GM19023 (cell line): ENCODE data around the gene C22orf23.
"Not testable (repeated sequence)": the region's sequence is repeated elsewhere in the genome, so short reads cannot be mapped to it uniquely, and the experiment has no call there.

Source experiments
- ATAC-seq: cut with Tn5 transposase; IDR thresholded peaks from one replicate; pipeline ENCODE4 v1.9.1; 2021; ENCODE audit warnings: mild to moderate bottlenecking, moderate library complexity; ENCODE audit not compliant: unreplicated experiment

The C22orf23 gene

DNA sequence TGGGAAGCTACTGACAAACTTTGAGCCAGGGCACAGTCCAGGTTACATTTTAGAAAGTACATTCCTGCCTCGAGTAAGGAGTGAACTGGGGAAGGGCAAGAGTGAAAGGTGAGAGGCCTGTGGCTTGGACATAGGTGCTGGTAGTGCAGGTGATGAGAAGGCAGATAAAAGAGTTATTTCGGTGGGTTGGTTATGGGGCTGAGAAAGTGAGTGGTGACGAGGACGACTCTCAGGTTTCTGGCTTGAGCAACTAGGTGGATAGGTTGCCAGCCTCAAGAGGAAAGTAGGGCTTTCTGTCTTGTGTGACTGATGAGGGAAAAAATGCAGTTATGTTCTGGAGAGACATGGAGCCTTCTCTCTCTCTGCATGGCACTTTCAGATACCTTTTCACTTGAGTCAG is 3.8 kb upstream of the C22orf23 start:
- no peak for ATAC-seq

DNA sequence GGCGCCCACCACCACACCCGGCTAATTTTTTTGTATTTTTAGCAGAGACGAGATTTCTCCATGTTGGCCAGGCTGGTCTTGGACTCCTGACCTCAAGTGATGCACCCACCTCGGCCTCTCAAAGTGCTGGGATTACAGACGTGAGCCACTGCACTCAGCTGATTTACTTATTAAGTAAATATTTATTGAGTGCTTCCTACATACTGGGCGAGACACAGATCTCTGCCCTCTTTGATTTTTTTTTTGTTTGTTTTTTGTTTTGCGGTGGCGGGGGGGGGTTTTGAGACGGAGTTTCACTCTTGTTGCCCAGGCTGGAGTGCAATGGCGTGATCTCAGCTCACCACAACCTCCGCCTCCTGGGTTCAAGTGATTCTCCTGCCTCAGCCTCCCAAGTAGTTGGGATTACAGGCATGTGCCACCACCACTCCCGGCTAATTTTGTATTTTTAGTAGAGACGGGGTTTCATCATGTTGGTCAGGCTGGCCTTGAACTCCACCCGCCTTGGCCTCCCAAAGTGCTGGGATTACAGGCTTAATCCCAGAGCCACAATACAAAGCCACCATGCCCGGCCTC is 2.5 kb upstream of the C22orf23 start:
- ATAC-seq, result not testable (repeated sequence)

DNA sequence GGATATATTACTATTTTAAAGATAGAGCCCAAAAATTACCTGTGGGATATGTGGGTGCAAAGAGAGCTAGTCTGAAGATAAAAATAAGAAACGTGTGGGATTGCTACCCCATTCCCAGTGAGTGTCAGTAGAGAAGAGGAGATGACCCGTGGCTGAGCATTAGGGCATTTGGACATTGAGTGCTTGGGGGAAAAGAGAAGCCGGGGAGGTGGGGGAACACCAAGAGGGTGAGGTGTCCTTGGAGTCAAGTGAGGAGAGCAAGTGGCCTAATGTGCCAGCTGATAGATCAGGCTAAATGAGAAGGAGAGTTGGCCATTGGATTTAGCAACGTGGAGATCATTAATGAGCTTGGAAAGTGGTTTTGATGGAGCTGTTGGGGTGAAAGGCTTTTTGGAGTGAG is 1.3 kb upstream of the C22orf23 start:
- no peak for ATAC-seq

DNA sequence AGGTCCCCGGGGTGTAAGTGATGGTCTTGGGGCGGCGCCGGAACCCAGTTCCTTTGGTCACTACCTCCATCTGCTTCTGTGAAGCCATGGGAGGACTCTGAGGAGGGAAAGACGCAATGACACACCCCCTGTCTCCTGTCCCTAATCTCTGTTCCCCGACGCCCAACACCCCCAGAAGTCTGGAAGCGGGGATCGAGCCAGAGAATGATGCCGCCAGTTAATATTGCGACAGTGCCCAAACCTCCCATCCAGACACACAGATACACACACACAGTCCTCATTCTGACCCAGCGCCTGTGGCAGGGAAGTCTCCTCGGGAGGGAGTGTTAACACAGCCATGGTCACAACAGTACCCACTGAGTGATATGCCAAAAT is 352 bp downstream of the C22orf23 start:
- no peak for ATAC-seq

DNA sequence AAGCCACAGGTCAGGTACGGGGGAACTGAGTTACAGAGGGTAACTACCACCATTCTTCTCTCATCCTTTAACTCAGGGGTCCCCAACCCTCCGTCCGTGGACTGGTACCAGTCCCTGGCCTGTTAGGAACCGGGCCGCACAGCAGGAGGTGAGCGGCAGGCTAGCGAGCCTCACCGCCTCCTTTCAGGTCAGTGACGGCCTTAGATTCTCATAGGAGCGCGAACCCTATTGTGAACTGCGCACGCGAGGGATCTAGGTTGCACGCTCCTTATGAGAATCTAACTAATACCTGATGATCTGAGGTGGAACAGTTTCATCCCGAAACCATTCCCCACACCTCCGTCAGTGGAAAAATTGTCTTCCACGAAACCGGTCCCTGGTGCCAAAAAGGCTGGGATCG is 772 bp downstream of the C22orf23 start:
- ATAC-seq, result not testable (repeated sequence)

DNA sequence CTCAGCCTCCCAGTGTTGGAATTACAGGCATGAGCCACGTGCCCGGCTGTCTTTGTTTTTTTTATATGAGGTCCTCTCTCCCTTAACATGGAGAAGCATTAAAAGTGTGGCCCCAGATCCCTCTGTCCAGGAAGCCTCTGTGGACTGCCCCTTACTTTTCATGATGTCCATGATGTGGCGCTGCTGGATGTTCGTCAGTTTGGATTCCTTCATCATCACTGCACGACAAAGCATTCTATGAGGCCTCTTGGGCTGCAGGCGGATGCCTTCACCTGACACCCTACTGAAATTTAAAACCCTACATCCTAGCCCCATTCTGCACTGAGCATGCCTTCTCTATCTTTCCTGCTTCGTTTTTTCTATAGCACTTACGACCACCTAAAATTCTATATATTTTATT is 2.1 kb downstream of the C22orf23 start:
- ATAC-seq, result no peak

DNA sequence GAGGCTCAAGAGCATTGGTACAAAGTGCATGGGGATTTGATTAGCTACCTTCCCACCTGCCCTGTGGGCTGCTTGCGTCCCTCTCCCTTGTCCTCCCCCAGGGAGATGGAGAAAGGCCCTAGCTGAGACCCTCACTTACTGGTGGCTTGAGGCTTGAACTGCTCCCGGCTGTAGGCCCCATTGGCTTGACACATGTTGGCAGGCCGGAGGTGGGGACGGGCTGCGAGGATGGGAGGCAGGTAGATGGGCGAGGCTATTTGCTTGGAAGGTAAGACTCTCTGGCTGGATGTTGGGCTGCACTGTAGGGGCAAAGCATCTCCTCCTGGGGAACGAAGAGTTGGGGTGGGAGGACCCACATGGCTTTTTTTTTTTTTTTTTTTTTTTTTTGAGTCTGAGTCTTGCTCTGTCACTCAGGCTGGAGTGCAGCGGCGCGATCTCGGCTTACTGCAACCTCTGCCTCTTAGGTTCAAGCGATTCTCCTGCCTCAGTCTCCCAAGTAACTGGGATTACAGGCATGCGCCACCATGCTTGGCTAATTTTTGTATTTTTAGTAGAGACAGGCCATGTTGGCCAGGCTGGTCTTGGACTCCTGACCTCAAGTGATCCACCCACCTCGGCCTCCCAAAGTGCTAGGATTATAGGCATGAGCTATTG is 6.1 kb downstream of the C22orf23 start:
- ATAC-seq, result not testable (repeated sequence)

DNA sequence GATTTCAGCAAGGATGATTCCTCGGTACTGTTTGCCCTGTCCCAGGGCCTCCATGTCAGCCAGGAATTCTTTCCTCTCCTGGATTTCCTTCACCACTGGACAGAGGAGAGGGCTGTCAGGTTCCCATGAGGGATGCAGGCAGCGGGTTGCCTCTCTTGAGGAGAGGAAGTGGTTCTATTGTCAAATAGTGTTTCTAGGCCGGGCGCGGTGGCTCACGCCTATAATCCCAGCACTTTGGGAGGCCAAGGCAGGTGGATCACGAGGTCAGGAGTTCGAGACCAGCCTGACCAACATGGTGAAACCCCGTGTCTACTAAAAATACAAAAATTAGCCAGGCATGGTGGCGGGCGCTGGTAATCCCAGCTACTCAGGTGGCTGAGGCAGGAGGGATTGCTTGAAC is 9.0 kb downstream of the C22orf23 start:
- ATAC-seq, result not testable (repeated sequence)

DNA sequence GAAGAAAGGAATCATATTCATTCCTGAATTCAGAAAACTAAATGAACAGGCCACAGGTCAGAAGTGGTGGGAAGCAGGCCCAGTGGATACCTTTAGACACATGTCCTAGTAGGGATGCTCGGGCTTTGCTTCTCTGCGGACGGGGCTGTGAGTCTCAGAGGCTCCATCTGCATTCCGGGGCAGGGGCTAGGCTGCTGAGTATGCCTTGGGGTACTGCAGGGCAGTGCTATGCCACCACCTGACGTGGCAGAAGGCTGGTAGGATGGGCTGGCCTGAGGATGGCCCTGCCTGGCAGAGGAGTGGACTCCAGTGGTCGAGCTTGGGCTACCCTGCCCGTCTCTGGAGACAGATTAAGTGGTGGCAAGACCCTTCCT is 9.6 kb downstream of the C22orf23 start:
- no peak for ATAC-seq

DNA sequence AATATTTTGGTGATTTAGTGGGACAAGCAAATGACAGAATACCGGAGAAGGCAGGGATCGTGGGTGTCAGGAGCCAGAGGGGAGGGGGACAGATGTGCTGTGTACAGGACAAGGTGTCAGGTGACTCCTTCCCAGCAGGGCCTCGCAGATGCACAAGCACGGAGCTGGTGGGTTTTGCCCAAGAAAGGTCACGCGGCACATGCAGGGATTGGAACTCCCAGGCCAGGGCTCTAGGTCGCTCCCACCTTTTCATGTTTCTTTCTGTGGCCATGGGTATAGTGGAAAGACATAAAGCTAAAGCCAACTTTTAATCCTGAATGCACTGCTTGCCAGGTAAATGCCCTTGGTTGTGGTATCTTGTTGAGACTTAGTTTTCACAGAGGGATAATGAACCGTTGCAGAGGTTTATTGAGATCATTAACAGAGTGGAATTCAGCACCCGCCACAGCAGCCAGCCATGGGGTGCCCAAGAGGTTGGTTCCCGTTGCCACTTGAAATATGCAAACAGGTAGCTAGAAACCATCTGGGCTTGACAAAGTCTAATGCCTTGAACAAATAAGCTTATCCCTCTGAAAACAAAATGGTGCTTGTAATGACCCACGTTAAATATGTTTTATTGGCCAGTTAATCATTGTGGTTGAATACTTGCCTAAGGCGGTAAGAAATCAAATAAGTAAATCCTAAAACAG is 10.1 kb downstream of the C22orf23 start:
- ATAC-seq, result no peak

DNA sequence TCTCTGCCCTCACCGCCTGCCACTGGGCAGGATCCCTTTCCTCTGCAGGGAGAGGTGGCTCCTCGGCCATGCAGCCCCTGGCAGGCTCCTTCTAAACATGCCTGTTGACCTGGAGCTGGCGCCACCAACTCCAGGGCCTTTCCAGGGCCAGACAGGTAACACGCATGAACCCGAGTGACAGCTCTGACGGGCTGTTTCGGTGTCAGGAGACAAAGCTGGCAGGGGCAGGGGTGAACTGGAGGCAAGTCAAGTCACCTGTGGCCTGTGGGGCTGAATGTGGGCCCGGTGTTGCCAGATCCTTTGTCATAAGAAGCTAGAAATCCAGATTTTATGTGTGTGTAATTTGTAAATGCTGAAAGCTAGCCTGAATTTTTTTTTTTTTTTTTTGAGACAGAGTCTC is 11.3 kb downstream of the C22orf23 start:
- ATAC-seq, result no peak

DNA sequence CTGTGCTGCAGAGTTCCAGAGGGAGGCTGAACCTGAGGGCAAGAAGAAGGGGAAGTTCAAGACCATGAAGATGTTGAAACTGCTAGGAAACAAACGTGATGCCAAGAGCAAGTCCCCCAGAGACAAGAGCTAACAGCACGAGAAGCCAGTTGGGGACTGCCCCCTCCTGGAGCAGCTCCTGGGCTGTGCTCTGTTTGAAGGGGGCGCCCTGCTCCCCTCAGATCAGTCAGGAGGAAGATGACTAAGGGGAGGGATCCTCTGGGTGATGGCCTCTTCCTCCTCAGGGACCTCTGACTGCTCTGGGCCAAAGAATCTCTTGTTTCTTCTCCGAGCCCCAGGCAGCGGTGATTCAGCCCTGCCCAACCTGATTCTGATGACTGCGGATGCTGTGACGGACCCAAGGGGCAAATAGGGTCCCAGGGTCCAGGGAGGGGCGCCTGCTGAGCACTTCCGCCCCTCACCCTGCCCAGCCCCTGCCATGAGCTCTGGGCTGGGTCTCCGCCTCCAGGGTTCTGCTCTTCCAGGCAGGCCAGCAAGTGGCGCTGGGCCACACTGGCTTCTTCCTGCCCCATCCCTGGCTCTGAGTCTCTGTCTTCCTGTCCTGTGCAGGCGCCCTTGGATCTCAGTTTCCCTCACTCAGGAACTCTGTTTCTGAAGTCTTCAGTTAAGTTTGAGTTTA is 12.6 kb downstream of the C22orf23 start:
- no peak for ATAC-seq

DNA sequence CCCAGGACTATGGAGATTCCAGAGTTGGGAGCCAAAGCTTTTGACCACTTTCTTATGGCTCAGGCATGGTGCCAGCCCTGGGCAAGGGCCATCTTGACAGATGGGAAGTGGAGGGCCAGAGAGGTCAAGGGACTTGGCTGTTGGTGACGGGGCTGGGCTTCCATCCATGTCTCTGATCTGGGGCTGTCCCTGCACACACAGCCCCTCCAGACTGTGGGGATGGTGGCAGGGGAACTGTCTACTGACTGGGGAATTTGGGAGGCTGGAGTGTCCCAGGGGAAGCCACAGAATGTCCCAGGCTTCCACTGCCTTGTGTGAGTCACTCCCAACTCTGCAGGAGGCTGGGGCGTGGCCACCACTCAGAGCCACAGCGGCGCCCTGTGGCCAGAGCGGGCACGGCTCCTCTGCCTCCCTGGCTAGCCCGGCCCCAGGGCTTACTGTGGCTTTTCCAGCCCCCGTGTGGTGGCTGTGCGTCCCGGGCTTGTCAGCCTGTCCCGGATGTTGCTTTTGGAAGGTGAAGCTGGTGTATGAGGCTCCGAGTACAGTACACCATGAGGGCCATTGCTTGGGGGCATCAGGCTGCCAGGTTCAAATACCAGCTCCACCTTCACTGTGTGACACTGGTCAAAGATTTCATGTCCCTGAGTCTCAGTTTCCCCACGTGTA is 19.6 kb downstream of the C22orf23 start:
- ATAC-seq, result peak; percentile 70

DNA sequence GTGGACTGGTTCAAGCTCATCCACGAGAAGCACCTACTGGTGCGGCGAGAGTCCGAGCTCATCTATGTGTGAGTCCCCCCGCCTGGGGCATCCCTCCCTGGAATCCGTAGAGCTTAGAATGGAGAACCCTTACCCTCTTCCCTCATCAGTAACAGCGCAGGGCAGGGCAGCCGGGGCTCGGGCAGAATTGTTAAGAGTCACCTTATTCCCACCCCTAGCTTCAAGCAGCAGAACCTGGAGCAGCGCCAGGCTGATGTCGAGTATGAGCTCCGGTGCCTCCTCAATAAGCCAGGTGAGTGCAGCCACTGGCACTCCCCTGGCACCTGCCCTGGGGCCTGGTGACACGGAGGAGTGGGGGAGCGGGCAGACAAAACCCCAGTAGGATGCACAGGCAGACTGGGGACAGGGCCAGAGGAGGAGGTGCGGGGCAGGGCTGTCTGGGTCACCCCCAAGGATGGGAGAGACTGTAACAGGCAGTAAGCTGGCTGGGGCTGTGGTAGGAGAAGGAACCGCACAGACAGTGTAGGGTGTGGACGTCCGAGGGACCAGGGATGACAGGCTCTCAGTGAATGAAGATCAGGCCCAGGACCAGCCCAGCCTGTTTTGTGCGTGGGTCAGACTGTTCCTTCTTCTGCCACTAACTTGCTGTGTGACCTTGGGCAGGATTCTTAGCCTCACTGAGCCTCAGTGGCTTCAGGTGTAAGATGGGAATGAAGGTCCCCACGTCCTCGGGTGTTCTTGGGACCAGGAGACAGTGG is 20.4 kb downstream of the C22orf23 start:
- ATAC-seq, result no peak

DNA sequence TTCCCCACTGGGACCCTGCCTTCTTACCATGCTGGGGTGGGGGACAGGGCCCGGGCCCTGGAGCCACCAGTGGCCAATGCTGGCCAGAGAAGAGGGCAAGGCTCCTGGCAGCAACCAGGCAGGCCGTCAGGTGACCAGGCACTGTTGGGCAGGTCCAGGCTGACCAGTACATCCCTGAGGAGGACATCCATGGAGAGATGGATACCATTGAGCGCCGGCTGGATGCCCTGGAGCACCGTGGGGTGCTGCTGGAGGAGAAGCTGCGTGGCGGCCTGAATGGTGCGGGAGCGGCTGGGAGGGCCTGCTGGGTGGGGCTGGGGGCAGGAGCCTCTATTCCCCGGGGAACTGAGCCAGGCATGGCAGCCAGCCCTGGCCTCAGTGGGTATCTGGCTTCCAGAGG is 21.0 kb downstream of the C22orf23 start:
- no peak for ATAC-seq

DNA sequence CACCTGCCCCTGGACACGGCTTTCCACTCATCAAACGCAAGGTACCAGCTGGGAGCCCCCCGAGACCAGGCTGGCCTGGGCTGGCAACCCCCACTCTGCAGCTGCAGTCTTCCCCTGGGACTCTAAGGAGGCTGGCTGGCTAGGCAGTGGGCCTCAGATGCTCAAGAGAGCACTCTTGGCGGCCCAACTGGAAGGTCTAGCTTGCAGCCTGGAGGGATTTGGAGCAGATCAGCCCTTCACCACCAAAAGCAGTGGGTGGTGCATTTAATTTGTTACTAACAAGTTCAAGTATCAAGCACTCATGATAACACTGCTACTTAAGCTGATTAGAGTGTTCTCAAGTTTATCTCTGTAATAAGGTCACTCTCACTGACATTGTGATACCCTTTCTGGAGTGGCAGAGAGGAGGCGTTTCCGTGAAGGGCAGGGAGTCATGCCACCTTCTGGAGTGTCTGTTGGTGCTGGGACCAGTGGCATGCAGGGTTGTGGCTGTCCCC is 21.5 kb downstream of the C22orf23 start:
- no peak for ATAC-seq

DNA sequence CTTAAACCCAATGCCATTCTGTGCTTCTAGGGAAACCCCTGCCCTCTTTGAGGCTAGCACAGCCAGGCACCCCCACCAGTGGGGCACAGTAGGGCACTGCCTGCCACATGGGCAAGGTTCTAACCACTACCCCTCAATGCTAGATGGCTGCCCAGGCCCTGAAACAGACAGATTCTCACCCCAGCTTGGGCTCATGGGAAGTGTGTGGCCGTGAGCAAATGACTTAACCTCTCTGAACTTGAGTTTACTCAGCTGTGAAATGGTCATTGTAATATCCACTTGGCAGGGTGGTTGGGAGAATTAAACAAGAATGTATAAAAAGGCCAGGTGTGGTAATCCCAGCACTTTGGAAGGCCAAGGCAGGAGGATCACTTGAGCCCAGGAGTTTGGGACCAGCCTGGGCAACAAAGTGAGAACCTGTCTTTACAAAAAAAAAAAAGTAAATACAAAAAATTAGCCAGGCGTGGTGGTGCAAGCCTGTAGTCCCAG is 22.4 kb downstream of the C22orf23 start:
- ATAC-seq, result no peak

DNA sequence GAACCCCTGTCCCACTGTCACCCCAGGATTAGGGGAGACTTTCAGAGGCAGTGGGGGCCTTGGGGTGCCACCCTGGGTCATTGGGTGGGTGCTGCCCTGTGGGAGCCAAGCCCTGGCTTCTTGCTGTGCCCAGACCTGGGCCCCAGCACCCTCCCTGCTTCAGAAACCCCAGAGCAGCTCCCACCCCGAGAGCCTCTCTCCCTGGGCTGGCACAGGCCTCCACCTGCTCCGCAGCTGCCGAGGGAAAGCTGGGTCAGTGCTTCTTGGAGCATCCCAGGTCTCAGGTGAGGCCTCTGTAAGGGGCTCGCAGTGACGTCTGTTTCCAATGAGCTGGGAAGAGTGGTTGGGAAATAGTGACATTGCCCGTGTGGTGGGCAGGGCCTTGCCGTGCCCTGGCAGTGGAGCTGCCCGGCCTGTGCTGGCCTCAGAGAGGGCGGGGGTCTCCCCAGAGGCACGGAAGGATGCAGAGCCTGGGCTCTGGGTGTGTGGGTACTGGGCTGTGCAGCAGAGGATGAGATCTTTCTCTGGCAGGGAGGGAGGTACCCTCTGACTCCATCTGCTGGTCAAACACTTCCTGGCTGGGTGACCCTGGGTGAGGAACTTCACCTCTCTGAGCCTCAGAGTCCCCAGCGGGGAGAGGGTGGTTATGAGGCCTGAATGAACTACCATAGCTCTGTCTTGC is 23.0 kb downstream of the C22orf23 start:
- ATAC-seq, result no peak

DNA sequence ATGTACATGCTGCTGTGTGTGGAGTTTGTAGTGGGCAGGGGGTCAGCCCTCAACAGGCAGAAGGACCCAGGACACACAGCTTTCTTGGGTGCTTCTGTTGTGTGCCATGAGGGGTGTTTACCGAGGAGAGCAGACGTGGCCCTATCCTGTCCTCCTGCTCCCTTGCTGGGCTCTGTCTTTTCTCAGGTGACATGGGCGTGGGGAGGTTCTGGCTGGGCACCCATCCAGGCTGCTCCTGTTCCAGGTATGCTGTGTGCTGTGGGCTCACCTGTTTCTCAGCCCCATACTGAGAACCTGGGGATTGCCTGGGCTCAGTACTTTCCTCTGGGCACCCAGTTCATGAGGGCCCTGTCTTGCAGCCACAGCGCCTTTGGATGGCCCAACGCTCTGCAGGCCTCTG is 24.0 kb downstream of the C22orf23 start:
- ATAC-seq, result no peak

DNA sequence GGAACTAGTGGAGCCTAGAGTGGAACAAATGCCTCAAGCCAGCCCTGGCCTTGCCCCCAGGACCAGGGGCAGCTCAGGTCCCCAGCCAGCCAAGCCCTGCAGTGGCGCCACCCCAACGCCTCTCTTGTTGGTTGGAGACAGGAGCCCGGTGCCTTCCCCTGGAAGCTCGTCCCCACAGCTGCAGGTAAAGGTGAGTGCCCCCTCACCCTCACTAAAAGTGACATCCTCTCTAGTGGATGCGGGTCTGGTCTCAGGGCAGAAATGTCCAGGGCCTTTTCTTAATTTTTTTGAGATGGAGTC is 25.8 kb downstream of the C22orf23 start:
- no peak for ATAC-seq
